HEK293 (cell line): ENCODE data around the gene PKDCC.

Experiments
- CTCF ChIP-seq: fragments of 450-650 bp; formaldehyde crosslinking; IDR thresholded peaks from 2 replicates; pipeline ENCODE4 v1.5.1; 2016; ENCODE audit warnings: missing biosample characterization, missing genetic modification characterization
- GLIS1 ChIP-seq: fragments of 450-650 bp; formaldehyde crosslinking; IDR thresholded peaks from 2 replicates; pipeline ENCODE4 v1.5.1; 2016; ENCODE audit warnings: missing biosample characterization, missing genetic modification characterization
- HIC1 ChIP-seq: fragments of 450-650 bp; formaldehyde crosslinking; IDR thresholded peaks from 2 replicates; pipeline ENCODE4 v1.5.1; 2016; ENCODE audit warnings: missing biosample characterization, missing genetic modification characterization
- PRDM10 ChIP-seq: fragments of 450-650 bp; formaldehyde crosslinking; IDR thresholded peaks from 2 replicates; pipeline ENCODE4 v1.5.1; 2016; ENCODE audit warnings: missing biosample characterization, missing genetic modification characterization
- REPIN1 ChIP-seq: fragments of 450-650 bp; formaldehyde crosslinking; IDR thresholded peaks from 2 replicates; pipeline ENCODE4 v1.5.1; 2017; ENCODE audit warnings: missing biosample characterization, missing genetic modification characterization, low read depth
- ZBTB20 ChIP-seq: fragments of 450-650 bp; formaldehyde crosslinking; IDR thresholded peaks from 2 replicates; pipeline ENCODE4 v1.5.1; 2016; ENCODE audit warnings: missing biosample characterization, missing genetic modification characterization
- ZBTB26 ChIP-seq: fragments of 450-650 bp; formaldehyde crosslinking; optimal IDR thresholded peaks from 2 replicates; pipeline ENCODE3; 2016; ENCODE audit warnings: missing biosample characterization, mild to moderate bottlenecking, missing genetic modification characterization
- ZFHX2 ChIP-seq: fragments of 450-650 bp; formaldehyde crosslinking; conservative IDR thresholded peaks from 2 replicates; pipeline ENCODE4 v1.5.1; 2016; ENCODE audit warnings: missing biosample characterization, missing genetic modification characterization
- ZNF140 ChIP-seq: fragments of 450-650 bp; formaldehyde crosslinking; IDR thresholded peaks from 2 replicates; pipeline ENCODE4 v1.5.1; 2016; ENCODE audit warnings: missing biosample characterization, missing genetic modification characterization
- ZNF274 ChIP-seq, 2 experiments: fragments of 200-500 bp in 1 of 2; fragments of 450-650 bp in 1 of 2; sonication (Bioruptor generic) in 1 of 2; formaldehyde crosslinking in 1 of 2; IDR thresholded peaks; 2 replicates each; pipeline versions ENCODE4 v1.5.1 to v1.6.1; 2014 to 2016; ENCODE audit warnings: borderline replicate concordance in 1 of 2, inconsistent platforms in 1 of 2, low read length in 1 of 2, missing biosample characterization in 1 of 2, missing genetic modification characterization in 1 of 2
- ZNF341 ChIP-seq: fragments of 450-650 bp; formaldehyde crosslinking; IDR thresholded peaks from 2 replicates; pipeline ENCODE4; 2016; ENCODE audit warnings: low read depth, missing biosample characterization, missing genetic modification characterization
- ZNF473 ChIP-seq: fragments of 450-650 bp; formaldehyde crosslinking; IDR thresholded peaks from 2 replicates; pipeline ENCODE4 v1.5.1; 2017; ENCODE audit warnings: missing biosample characterization, missing genetic modification characterization
- ZNF521 ChIP-seq: fragments of 450-650 bp; formaldehyde crosslinking; IDR thresholded peaks from 2 replicates; pipeline ENCODE4 v1.5.1; 2017; ENCODE audit warnings: missing biosample characterization, mild to moderate bottlenecking, missing genetic modification characterization
- ZNF544 ChIP-seq: fragments of 450-650 bp; formaldehyde crosslinking; IDR thresholded peaks from 2 replicates; pipeline ENCODE4 v1.5.0; 2017; ENCODE audit warnings: missing biosample characterization, missing genetic modification characterization
- ZNF747 ChIP-seq: fragments of 450-650 bp; formaldehyde crosslinking; IDR thresholded peaks from 2 replicates; pipeline ENCODE4 v1.5.1; 2016; ENCODE audit warnings: missing biosample characterization, missing genetic modification characterization
- ZSCAN30 ChIP-seq: fragments of 450-650 bp; IDR thresholded peaks from 2 replicates; pipeline ENCODE4 v1.5.1; 2018; ENCODE audit warnings: missing biosample characterization, mild to moderate bottlenecking, missing genetic modification characterization, moderate library complexity
- TF ChIP-seq, protein P1 (sequence below): fragments of 450-650 bp; formaldehyde crosslinking; IDR thresholded peaks from 2 replicates; pipeline ENCODE4 v1.5.1; 2016; ENCODE audit warnings: missing biosample characterization, missing genetic modification characterization, borderline replicate concordance
- TF ChIP-seq, protein P2 (sequence below): fragments of 450-650 bp; formaldehyde crosslinking; IDR thresholded peaks from 2 replicates; pipeline ENCODE4 v1.5.1; 2016; ENCODE audit warnings: missing biosample characterization, missing genetic modification characterization
- TF ChIP-seq, protein P3 (sequence below): fragments of 450-650 bp; formaldehyde crosslinking; IDR thresholded peaks from 2 replicates; pipeline ENCODE4 v1.5.1; 2016; ENCODE audit warnings: missing biosample characterization, missing genetic modification characterization

Gene PKDCC

GRCh38 chr2:42048299-42049220 lies 739 bp downstream of the PKDCC start (continued):
- 0 out of 2 replicates have a peak, but pooled peaks have one; percentile 9 for TF ChIP-seq ZNF341
- peak; percentile 36; the same call in 1 of the 2 replicates for TF ChIP-seq ZBTB20
- no peak for TF ChIP-seq ZNF544 (tag by site-specific recombination)
- TF ChIP-seq REPIN1 (tag by site-specific recombination) = no peak
- no peak for TF ChIP-seq ZNF274 (IDR thresholded peaks at IDR 0.05; ENCODE audit: low read length)
- no peak for TF ChIP-seq ZNF274 (tag by site-specific recombination; IDR thresholded peaks at IDR 0.05; ENCODE audit: borderline replicate concordance)
- no peak for TF ChIP-seq ZNF140
- TF ChIP-seq ZNF521 (tag by site-specific recombination) = no peak
- TF ChIP-seq, protein P1, sequence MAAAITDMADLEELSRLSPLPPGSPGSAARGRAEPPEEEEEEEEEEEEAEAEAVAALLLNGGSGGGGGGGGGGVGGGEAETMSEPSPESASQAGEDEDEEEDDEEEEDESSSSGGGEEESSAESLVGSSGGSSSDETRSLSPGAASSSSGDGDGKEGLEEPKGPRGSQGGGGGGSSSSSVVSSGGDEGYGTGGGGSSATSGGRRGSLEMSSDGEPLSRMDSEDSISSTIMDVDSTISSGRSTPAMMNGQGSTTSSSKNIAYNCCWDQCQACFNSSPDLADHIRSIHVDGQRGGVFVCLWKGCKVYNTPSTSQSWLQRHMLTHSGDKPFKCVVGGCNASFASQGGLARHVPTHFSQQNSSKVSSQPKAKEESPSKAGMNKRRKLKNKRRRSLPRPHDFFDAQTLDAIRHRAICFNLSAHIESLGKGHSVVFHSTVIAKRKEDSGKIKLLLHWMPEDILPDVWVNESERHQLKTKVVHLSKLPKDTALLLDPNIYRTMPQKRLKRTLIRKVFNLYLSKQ (tag by site-specific recombination) = no peak
- TF ChIP-seq ZSCAN30 (tag by site-specific recombination) = no peak
- TF ChIP-seq, protein P2, sequence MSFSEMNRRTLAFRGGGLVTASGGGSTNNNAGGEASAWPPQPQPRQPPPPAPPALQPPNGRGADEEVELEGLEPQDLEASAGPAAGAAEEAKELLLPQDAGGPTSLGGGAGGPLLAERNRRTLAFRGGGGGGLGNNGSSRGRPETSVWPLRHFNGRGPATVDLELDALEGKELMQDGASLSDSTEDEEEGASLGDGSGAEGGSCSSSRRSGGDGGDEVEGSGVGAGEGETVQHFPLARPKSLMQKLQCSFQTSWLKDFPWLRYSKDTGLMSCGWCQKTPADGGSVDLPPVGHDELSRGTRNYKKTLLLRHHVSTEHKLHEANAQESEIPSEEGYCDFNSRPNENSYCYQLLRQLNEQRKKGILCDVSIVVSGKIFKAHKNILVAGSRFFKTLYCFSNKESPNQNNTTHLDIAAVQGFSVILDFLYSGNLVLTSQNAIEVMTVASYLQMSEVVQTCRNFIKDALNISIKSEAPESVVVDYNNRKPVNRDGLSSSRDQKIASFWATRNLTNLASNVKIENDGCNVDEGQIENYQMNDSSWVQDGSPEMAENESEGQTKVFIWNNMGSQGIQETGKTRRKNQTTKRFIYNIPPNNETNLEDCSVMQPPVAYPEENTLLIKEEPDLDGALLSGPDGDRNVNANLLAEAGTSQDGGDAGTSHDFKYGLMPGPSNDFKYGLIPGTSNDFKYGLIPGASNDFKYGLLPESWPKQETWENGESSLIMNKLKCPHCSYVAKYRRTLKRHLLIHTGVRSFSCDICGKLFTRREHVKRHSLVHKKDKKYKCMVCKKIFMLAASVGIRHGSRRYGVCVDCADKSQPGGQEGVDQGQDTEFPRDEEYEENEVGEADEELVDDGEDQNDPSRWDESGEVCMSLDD (tag by site-specific recombination) = 0 out of 2 replicates have a peak, but pooled peaks have one; percentile 31
- TF ChIP-seq CTCF (tag by site-specific recombination) = no peak
- no peak for TF ChIP-seq HIC1 (tag by site-specific recombination)
- TF ChIP-seq ZNF747 (tag by site-specific recombination) = no peak
- TF ChIP-seq ZFHX2 (tag by site-specific recombination) = no peak
- no peak for TF ChIP-seq ZNF473 (tag by site-specific recombination)
- no peak for TF ChIP-seq GLIS1 (tag by site-specific recombination)
- TF ChIP-seq, protein P3, sequence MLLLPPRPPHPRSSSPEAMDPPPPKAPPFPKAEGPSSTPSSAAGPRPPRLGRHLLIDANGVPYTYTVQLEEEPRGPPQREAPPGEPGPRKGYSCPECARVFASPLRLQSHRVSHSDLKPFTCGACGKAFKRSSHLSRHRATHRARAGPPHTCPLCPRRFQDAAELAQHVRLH (tag by site-specific recombination) = no peak
- TF ChIP-seq ZBTB26 (tag by site-specific recombination) = peak; percentile 58
- TF ChIP-seq PRDM10 (tag by site-specific recombination) = 0 out of 2 replicates have a peak, but pooled peaks have one; percentile 13
